ENCODE results near the gene ABCG2.

ABCG2 gene

DNA sequence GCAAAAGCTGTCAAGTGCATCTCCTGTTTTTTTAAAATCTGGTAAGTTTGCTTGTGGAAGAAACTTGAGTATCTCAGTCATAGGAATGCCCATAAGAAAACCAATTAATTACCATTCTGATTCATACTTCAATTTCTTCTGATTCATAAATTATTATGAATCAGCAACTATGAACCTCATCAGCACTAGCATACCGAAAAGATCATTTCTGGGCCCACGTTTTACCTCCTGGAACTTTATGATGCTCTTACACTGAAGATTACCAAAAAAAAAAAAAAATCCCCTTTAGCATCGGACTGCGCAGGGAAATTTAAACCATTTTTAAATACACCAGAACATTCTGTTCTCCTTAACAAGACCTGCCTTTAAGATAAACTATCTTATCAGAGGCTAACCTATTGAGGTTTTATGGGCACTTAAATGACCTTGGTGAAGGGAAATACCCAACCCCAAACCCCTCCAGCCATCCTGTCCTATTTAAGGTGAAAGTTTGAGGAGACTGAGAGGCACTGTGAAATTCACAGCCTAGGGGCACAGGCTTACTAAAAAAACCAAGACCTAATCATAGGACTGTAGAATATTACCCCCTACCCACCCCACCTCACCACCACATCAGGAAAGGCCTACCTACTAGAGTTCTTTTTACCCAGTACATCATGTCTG lies 38.2 kb upstream of the ABCG2 start:
- H3K9me3 ChIP-seq, result no peaks in the 10 kb centered on the region

DNA sequence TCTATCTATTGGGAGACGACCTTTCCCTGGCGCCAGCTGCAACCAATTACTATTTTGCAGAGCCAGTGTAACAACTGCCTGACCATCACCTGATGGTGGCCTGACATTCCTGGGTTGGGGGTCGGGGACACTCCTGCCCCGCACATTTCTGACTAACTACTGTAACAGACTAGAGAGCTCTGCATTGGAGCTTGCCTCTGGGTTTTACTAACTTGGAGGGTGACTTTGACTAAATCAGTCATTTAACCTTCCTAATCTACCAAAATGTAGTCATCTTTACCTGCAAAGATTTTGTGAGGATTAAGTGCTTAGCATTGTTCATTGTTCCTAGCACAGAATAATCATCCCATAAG lies 37.5 kb upstream of the ABCG2 start:
- H3K4me3 ChIP-seq (ENCODE audit: low read depth, low read length), result no peak overlapping the region
- H3K9me3 ChIP-seq, result no peaks in the 10 kb centered on the region
- H3K36me3 ChIP-seq, result no peaks in the 10 kb centered on the region
- H3K4me1 ChIP-seq, result no peaks in the 10 kb centered on the region
- DNase-seq, result no peak
- H3K27me3 ChIP-seq, result no peaks in the 10 kb centered on the region
- TF ChIP-seq, protein P1, sequence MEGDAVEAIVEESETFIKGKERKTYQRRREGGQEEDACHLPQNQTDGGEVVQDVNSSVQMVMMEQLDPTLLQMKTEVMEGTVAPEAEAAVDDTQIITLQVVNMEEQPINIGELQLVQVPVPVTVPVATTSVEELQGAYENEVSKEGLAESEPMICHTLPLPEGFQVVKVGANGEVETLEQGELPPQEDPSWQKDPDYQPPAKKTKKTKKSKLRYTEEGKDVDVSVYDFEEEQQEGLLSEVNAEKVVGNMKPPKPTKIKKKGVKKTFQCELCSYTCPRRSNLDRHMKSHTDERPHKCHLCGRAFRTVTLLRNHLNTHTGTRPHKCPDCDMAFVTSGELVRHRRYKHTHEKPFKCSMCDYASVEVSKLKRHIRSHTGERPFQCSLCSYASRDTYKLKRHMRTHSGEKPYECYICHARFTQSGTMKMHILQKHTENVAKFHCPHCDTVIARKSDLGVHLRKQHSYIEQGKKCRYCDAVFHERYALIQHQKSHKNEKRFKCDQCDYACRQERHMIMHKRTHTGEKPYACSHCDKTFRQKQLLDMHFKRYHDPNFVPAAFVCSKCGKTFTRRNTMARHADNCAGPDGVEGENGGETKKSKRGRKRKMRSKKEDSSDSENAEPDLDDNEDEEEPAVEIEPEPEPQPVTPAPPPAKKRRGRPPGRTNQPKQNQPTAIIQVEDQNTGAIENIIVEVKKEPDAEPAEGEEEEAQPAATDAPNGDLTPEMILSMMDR (IDR thresholded peaks at IDR 0.05; ENCODE audit: low read depth, low read length), result no peak

More for the DNA sequence above, 38.2 kb upstream of the ABCG2 start:
- Histone ChIP-seq H3K4me1 (no peaks in the 10 kb centered on the region), H3K36me3 (no peaks in the 10 kb centered on the region), H3K27me3 (no peaks in the 10 kb centered on the region), H3K4me3 (ENCODE audit: low read depth, low read length) (no peak overlapping the region)
- TF ChIP-seq, protein P1 (IDR thresholded peaks at IDR 0.05; ENCODE audit: low read depth, low read length), result no peak
- no peak for DNase-seq

DNA sequence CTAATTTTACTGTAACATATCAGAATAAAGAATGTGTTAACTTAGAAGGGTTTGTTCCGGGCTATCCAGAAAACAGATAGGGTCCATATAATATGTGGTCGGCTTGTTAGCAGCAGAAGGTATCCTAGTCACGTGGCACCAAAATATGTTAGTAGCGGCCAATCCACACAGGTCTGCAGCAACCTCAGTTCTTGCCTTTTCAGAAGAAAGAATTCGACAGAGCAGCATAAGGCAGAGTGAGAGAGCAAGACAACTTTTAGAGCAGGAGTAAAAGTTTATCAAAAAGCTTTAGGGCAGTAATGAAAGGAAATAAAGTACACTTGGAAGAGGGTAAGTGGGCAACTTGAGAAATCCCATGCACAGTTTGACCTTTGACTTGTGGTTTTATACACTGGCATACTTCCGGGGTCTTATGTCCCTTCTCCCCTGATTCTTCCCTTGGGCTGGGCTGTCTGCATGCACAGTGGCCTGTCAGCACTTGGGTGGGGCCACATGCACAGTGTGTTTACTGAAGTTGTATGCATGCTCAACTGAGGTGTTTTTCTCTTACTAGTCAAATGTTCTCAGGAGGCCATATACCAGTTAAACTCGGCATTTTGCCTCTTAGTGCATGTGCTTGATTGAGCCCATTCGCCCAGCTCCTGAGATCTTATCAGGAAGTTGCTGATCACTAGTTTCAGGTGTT lies 37.0 kb upstream of the ABCG2 start:
- no peak for DNase-seq
- Histone ChIP-seq H3K36me3 (no peaks in the 10 kb centered on the region), H3K4me3 (ENCODE audit: low read depth, low read length) (no peak overlapping the region), H3K27me3 (no peaks in the 10 kb centered on the region), H3K4me1 (no peaks in the 10 kb centered on the region), H3K9me3 (no peaks in the 10 kb centered on the region)
- TF ChIP-seq, protein P1 (IDR thresholded peaks at IDR 0.05; ENCODE audit: low read depth, low read length), result no peak

DNA sequence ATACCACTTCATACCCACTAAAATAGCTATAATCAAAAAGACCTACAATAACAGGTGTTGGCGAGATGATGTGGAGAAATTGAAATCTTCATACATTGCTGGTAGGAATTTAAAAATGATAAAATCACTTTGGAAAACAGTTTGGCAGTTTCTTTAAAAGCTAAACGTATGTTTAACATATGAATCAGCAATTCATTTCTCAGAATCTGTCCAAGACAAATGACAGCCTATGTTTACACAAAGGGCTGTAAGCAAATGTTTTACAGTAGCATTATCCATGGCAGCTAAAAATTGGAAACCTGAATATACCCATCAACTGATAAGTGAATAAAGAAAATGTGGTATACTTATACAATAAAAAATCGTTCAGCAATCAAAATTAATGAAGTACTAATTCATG lies 33.0 kb upstream of the ABCG2 start:
- TF ChIP-seq, protein P1 (IDR thresholded peaks at IDR 0.05; ENCODE audit: low read depth, low read length), result no peak
- Histone ChIP-seq H3K27me3 (no peaks in the 10 kb centered on the region; the same call in 1 of the 2 replicates), H3K4me1 (no peaks in the 10 kb centered on the region), H3K36me3 (no peaks in the 10 kb centered on the region), H3K4me3 (ENCODE audit: low read depth, low read length) (no peak overlapping the region), H3K9me3 (no peaks in the 10 kb centered on the region)
- DNase-seq, result no peak

DNA sequence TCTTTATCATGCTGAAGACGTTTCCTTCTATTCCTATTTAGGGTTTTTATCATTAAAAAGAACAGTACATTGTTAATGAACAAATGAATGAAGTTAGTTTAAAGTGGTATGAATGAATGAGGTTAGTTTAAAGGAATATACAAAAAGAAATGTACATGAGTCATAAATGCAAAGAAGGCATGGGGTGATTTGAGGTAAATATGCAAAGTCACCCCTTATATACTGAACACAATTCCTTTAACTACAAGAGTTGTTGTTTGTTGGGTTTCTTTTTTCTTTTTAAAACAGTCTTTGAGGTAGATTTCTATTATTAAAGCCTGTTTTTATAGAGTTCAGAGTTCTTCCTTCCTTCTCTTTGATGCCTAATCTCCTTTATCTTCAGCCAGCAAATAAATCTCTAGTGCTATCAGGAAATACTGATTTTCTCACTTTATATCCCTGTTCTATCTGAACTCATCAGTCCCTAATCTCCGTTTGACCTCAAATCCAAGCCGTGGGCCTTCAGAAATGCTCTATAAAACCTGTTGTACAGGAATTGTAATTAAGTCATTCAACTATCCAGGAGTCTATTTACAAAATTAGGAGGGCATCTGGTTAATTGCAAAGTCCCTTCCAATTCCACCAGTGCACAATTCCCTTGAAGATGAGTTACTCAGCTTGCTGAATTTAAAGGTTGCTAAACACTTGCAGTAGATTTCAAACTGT lies 31.6 kb upstream of the ABCG2 start:
- DNase-seq, result no peak
- Histone ChIP-seq H3K4me3 (ENCODE audit: low read depth, low read length) (no peak overlapping the region), H3K4me1 (no peaks in the 10 kb centered on the region), H3K9me3 (no peaks in the 10 kb centered on the region), H3K27me3 (peaks cover 3% of the 10 kb centered on the region), H3K36me3 (no peaks in the 10 kb centered on the region)
- TF ChIP-seq, protein P1 (IDR thresholded peaks at IDR 0.05; ENCODE audit: low read depth, low read length), result no peak

DNA sequence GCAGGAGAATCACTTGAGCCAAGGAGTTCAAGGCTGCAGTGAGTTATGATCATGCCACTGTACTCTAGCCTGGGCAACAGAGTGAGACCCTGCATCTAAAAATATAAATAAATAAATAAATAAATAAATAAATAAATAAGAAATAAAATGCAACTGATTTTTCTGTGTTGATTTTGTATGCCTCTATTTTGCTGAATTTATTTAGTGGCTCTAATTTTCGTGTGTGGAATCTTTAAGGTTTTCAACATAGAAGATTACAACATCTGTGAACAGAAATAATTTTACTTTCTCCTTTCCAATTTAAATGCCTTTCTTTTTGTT lies 30.9 kb upstream of the ABCG2 start:
- TF ChIP-seq, protein P1 (IDR thresholded peaks at IDR 0.05; ENCODE audit: low read depth, low read length), result no peak
- no peak for DNase-seq
- H3K4me1 ChIP-seq, result no peaks in the 10 kb centered on the region
- H3K36me3 ChIP-seq, result no peaks in the 10 kb centered on the region
- H3K4me3 ChIP-seq (ENCODE audit: low read depth, low read length), result no peak overlapping the region
- peaks cover 8% of the 10 kb centered on the region for H3K27me3 ChIP-seq
- H3K9me3 ChIP-seq, result no peaks in the 10 kb centered on the region
